ENCODE data around the gene CHRM1.

- TF ChIP-seq CTCF (conservative IDR thresholded peaks at IDR 0.05; ENCODE audit: low read depth, low read length): no peak
- no peak for TF ChIP-seq EZH2 (IDR thresholded peaks at IDR 0.05; ENCODE audit: low read length, unreplicated experiment)
- no peak for TF ChIP-seq EZH2phosphoT487 (IDR thresholded peaks at IDR 0.05; ENCODE audit: borderline replicate concordance, low read length)
Observed at GRCh38 chr11:62905296-62905695, 15.9 kb downstream of the CHRM1 start.
